Measurements from ENCODE around the gene NFIC.

NFIC gene

GRCh38 chr19:3477506-3477905 is 111.1 kb downstream of the NFIC start:
- H3K9me3 Mint-ChIP-seq, result no peaks in the 10 kb centered on the region
- intact Hi-C loops (cut with micrococcal nuclease), result no loop called here

GRCh38 chr19:3477951-3478350 is 111.6 kb downstream of the NFIC start:
- no peak overlapping the region for H3K4me3 Mint-ChIP-seq
- H3K36me3 Mint-ChIP-seq (ENCODE audit: low read depth), result no peaks in the 10 kb centered on the region
- H3K4me1 Mint-ChIP-seq (ENCODE audit: low read depth), result peaks cover 16% of the 10 kb centered on the region
- H3K27me3 Mint-ChIP-seq, result peaks cover 17% of the 10 kb centered on the region
- intact Hi-C loops (cut with micrococcal nuclease), result no loop called here
- H3K27ac Mint-ChIP-seq, result no peak overlapping the region
- no peaks in the 10 kb centered on the region for H3K9me3 Mint-ChIP-seq

More at GRCh38 chr19:3477506-3477905, 111.1 kb downstream of the NFIC start:
- Mint-ChIP-seq H3K36me3 (ENCODE audit: low read depth) (no peaks in the 10 kb centered on the region), H3K27me3 (peaks cover 17% of the 10 kb centered on the region), H3K4me1 (ENCODE audit: low read depth) (peaks cover 16% of the 10 kb centered on the region), H3K27ac (no peak overlapping the region), H3K4me3 (no peak overlapping the region)

GRCh38 chr19:3478409-3479176 is 112.2 kb downstream of the NFIC start:
- H3K4me3 Mint-ChIP-seq, result no peak overlapping the region
- no peaks in the 10 kb centered on the region for H3K9me3 Mint-ChIP-seq
- intact Hi-C loops (cut with micrococcal nuclease), result no loop called here
- H3K27ac Mint-ChIP-seq, result no peak overlapping the region
- H3K36me3 Mint-ChIP-seq (ENCODE audit: low read depth), result no peaks in the 10 kb centered on the region
- peaks cover 17% of the 10 kb centered on the region for H3K27me3 Mint-ChIP-seq
- peaks cover 16% of the 10 kb centered on the region for H3K4me1 Mint-ChIP-seq (ENCODE audit: low read depth)

DNA sequence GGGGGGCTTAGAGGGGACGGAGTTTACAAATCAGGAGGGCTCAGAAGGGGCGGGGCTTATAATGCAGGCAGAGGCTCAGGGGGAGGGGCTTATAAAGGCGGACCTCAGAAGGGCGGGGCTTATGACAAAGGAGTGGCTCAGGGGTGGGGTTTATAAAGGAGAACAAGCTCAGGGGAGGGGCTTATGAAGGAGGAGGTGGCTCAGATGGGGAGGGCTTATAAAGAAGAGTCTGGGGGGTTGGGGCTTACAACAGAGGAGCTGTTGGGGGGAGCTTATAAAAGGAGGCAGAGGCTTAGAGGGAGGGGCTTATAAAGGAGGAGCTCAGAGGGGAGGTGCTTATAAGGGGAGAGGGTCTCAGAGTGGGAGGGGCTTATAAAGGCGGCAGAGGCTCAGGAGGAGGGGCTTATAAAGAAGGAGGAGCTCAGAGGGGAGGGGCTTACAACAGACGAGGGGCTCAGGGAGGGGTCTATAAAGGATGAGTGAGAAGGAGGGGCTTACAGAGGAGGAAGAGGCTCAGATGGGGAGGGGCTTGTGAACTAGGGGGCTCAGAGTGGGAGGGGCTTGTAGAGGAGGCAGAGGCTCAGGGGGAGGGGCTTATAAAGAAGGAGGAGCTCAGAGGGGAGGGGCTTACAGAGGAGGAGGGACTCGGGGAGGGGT is 112.9 kb downstream of the NFIC start:
- H3K9me3 Mint-ChIP-seq, result no peaks in the 10 kb centered on the region
- H3K27ac Mint-ChIP-seq, result no peak overlapping the region
- H3K27me3 Mint-ChIP-seq, result peaks cover 17% of the 10 kb centered on the region
- no peak overlapping the region for H3K4me3 Mint-ChIP-seq
- intact Hi-C loops (cut with micrococcal nuclease), result no loop called here
- H3K4me1 Mint-ChIP-seq (ENCODE audit: low read depth), result peaks cover 16% of the 10 kb centered on the region
- no peaks in the 10 kb centered on the region for H3K36me3 Mint-ChIP-seq (ENCODE audit: low read depth)

- intact Hi-C loops (cut with micrococcal nuclease), result no loop called here
- H3K36me3 Mint-ChIP-seq (ENCODE audit: low read depth), result no peaks in the 10 kb centered on the region
- no peak overlapping the region for H3K4me3 Mint-ChIP-seq
- H3K9me3 Mint-ChIP-seq, result no peaks in the 10 kb centered on the region
- peaks cover 19% of the 10 kb centered on the region for H3K27me3 Mint-ChIP-seq
- no peak overlapping the region for H3K27ac Mint-ChIP-seq
- peaks cover 16% of the 10 kb centered on the region for H3K4me1 Mint-ChIP-seq (ENCODE audit: low read depth)
Observed at GRCh38 chr19:3479834-3480215, 113.4 kb downstream of the NFIC start.

DNA sequence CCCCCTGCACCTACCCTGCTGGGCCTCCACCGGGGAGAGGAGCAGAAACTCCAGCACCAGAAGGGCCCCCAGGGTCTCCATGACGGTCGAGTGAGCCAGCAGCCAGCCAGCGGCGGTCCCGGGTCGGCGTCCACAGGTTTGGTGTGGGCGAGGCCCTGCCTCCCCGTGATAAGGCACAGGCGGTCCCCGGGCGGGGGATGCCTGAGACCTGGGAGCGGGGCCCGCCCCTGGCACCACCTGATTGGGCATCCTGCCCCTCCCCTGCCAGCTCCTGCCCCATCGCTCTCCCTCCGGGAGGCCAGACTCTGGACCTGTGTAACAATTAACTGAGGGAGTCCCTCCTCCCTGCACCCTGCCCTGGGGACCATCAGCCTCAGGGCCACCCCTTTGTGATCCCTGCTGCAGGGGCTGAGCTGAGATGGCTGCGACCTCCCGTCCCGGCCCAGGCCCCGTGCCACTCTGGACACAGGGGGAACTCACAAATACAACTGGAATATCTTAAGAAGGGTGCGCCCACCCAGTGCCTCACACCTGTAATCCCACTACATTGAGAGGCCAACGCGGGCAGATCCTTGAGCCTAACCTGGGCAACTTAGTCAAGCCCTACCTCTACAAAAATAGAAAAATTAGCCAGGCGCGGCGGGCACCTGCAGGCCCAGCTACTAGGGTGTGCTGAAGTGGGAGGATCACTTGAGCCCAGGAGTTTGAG is 114.2 kb downstream of the NFIC start, which contains the start of gene SMIM24:
Gene SMIM24, minus strand, starts transcription at position 143 of the 709 bp plus-strand sequence. Its CDS starts 62 bp downstream, at position 81.
- intact Hi-C loops (cut with micrococcal nuclease), result no loop called here
- Mint-ChIP-seq H3K9me3 (no peaks in the 10 kb centered on the region), H3K36me3 (ENCODE audit: low read depth) (no peaks in the 10 kb centered on the region), H3K27me3 (peaks cover 21% of the 10 kb centered on the region), H3K4me3 (no peak within 1 kb of the TSS), H3K4me1 (ENCODE audit: low read depth) (peaks cover 16% of the 10 kb centered on the region), H3K27ac (no peak within 1 kb of the TSS)

DNA sequence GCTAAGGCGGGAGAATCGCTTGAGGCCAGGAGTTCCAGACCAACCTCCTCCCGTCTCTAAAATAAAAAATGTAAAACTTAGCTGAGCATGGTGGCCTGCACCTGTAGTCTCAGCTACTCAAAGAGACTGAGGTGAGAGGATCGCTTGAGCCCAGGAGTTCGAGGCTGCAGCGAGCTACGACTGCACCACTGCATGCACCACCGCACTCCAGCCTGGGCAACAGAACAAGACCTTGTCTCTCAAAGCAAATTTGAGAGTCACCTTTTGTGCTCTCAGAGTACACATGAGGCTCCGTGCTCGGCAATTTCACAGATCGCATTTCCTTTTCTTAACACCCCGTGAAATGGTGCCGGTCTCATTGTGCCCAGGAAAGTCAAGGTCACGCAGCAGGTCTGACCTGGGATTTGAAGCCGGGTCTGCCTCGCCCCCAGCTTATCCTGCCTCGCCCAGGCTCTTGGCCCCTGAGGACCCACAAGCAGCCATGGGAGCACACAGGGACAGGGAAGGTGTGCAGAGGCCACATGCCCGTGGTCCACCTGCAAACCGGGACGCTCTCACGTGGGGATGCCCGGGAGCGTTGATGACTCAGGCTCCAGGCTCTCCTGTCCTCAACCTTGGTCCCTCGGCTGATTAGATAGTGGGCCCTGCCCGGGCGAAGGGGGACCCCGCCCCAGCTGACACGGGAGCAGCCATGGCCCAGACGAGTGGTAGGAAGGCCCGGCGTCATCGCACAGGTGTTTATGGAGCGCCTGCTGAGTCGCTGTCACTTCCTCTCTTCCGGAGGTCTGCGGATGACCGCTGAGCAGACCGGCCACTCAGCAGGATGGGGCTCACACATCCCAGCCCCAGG is 115.1 kb downstream of the NFIC start:
- Mint-ChIP-seq H3K4me1 (ENCODE audit: low read depth) (peaks cover 16% of the 10 kb centered on the region), H3K9me3 (no peaks in the 10 kb centered on the region), H3K27ac (no peak overlapping the region), H3K27me3 (peaks cover 23% of the 10 kb centered on the region), H3K36me3 (ENCODE audit: low read depth) (no peaks in the 10 kb centered on the region), H3K4me3 (no peak overlapping the region)
- intact Hi-C loops (cut with micrococcal nuclease), result no loop called here

DNA sequence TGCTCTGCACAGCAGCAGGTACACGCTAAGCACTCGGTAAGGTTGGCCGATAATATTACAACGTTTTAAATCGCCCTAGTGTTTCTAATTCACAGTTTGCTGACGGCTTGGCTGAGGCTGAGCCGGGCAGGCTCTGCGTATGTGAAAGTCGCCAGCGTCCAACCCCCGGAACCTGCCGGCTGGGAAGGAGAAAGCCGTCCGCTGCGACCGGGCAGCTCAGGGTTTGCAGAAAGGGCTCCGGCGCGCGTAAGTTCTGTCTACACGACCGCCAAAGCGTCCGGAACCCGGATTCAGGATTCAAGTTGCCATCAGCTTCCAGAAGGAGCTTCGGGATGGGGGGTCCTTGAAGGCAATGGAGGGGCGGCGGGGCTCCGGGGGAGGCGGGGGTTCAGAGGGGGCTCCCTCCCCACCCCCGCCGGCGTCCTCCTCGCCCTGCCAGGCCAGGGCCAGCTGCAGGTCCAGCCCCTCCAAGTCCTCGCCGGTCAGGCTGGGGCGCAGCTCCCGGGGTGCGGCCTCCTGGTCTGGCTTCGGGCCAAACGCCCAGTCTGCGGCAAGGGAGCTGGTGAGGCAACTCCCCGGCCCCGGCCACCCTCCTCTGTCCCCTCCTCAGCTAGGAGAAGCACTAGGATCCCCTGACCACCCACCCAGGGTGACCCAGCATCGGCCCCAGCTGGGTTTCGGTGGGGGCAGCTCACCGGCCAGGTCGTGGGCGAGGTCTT is 116.3 kb downstream of the NFIC start:
- intact Hi-C loops (cut with micrococcal nuclease), result no loop called here
- H3K9me3 Mint-ChIP-seq, result no peaks in the 10 kb centered on the region
- H3K4me1 Mint-ChIP-seq (ENCODE audit: low read depth), result peaks cover 16% of the 10 kb centered on the region
- H3K27me3 Mint-ChIP-seq, result peaks cover 23% of the 10 kb centered on the region
- H3K4me3 Mint-ChIP-seq, result no peak overlapping the region
- H3K36me3 Mint-ChIP-seq (ENCODE audit: low read depth), result peaks cover 6% of the 10 kb centered on the region
- H3K27ac Mint-ChIP-seq, result no peak overlapping the region

DNA sequence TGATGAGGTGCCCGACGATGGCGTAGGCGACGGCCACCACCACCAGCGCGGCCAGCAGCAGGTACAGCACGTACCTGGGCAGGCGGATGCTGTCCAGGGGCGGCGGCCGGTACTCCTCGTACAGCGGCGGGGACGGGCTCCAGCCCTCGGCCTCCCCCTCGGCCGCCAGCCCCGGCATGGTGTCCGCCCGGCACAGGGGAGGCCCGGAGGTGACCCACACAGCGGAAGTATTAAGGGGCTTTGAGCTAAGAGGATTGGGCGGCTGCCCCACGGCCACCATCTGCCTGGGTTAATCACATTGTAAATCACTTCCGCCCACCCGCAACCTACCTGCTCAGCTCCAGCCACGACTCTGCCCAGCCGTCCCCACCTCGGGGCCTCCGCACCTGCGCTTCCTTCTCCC is 116.8 kb downstream of the NFIC start, which contains the start of gene SMIM44:
Gene SMIM44, minus strand, starts transcription at position 216 of the 403 bp plus-strand sequence. Its CDS starts 38 bp downstream, at position 178.
- Mint-ChIP-seq H3K36me3 (ENCODE audit: low read depth) (peaks cover 6% of the 10 kb centered on the region), H3K27ac (no peak within 1 kb of the TSS), H3K9me3 (no peaks in the 10 kb centered on the region), H3K4me3 (no peak within 1 kb of the TSS), H3K27me3 (peaks cover 20% of the 10 kb centered on the region), H3K4me1 (ENCODE audit: low read depth) (peaks cover 13% of the 10 kb centered on the region)
- intact Hi-C loops (cut with micrococcal nuclease), result no loop called here

GRCh38 chr19:3491396-3492119 is 125.2 kb downstream of the NFIC start:
- Mint-ChIP-seq H3K4me1 (ENCODE audit: low read depth) (no peaks in the 10 kb centered on the region), H3K27me3 (no peaks in the 10 kb centered on the region), H3K4me3 (no peak overlapping the region), H3K9me3 (no peaks in the 10 kb centered on the region), H3K27ac (no peak overlapping the region), H3K36me3 (ENCODE audit: low read depth) (peaks cover 74% of the 10 kb centered on the region)
- intact Hi-C loops (cut with micrococcal nuclease), result no loop called here

GRCh38 chr19:3492131-3492839 is 125.9 kb downstream of the NFIC start:
- no peaks in the 10 kb centered on the region for H3K4me1 Mint-ChIP-seq (ENCODE audit: low read depth)
- H3K9me3 Mint-ChIP-seq, result no peaks in the 10 kb centered on the region
- H3K4me3 Mint-ChIP-seq, result no peak overlapping the region
- intact Hi-C loops (cut with micrococcal nuclease), result no loop called here
- H3K36me3 Mint-ChIP-seq (ENCODE audit: low read depth), result peaks cover 76% of the 10 kb centered on the region
- H3K27ac Mint-ChIP-seq, result no peak overlapping the region
- no peaks in the 10 kb centered on the region for H3K27me3 Mint-ChIP-seq

DNA sequence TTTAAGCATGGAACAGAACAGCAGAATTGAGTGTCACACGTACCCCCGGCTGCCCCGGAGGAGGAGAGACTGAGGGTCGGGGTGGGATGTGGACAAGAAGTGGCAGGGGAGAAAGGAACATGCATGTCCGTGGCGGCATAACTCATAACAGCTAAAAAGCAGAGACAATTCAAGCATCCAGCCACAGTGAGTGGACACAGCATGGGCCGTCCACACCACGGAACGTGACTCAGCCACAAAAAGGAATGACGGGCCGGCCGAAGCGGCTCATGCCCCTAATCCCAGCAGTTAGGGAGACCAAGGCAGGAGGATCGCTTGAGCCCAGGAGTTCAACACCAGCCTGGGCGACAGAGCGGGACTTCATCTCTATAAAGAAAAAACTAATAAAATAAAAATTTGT is 126.5 kb downstream of the NFIC start:
- no peak overlapping the region for H3K4me3 Mint-ChIP-seq
- intact Hi-C loops (cut with micrococcal nuclease), result no loop called here
- H3K9me3 Mint-ChIP-seq, result no peaks in the 10 kb centered on the region
- H3K27me3 Mint-ChIP-seq, result no peaks in the 10 kb centered on the region
- H3K4me1 Mint-ChIP-seq (ENCODE audit: low read depth), result peaks cover 2% of the 10 kb centered on the region
- H3K27ac Mint-ChIP-seq, result no peak overlapping the region
- H3K36me3 Mint-ChIP-seq (ENCODE audit: low read depth), result peaks cover 77% of the 10 kb centered on the region

All from dendritic cell treated with granulocyte-macrophage colony-stimulating factor and Interleukin-4, amounts not matched to agents 40 ng/mL and 50 ng/mL, for 4 days (primary cell).